HG03103 (cell line): ENCODE measurements around the gene DNM3.

Experiments used
- ATAC-seq: cut with Tn5 transposase; IDR thresholded peaks from one replicate; pipeline ENCODE4 v1.9.1; 2021; ENCODE audit warnings: low read depth; ENCODE audit not compliant: unreplicated experiment

Gene DNM3

DNA sequence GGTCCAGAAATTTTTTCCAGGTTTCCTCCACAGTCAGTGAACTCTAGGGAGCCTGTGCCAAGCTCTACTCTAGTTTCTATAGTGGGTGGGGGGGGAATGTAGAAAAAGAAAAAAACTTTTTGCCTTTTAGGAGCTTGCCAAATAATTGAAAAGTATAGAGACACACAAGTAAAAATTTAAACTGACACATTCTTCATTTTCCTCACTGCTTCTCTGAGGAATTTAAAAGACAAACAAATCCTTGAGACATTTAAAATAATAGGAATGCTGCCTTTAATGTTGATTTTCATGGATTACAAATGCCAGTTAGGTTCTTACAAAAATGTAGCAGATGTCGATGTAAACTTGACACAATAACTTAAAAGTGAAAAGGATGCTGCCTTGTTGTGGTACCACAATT is 241.9 kb downstream of the DNM3 start:
- ATAC-seq: no peak

DNA sequence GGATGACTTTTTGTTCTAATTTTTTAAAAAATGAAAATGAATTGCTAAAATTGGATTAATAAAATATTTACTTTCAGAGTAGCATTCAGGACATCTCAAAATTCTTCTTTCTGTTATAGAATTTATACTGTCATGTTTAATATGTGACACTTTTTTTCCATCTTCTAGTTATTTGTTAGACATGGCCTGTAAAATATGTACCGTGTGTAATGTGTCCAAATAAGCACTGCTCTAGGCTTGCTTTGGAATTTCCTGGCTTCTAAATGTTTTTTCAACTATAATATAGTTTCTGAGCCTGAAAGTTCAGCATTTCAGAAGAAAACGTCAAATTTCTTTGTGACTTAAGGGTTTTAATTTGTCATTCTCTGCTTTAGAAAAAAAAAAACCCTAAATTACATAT is 243.6 kb downstream of the DNM3 start:
- ATAC-seq: no peak

DNA sequence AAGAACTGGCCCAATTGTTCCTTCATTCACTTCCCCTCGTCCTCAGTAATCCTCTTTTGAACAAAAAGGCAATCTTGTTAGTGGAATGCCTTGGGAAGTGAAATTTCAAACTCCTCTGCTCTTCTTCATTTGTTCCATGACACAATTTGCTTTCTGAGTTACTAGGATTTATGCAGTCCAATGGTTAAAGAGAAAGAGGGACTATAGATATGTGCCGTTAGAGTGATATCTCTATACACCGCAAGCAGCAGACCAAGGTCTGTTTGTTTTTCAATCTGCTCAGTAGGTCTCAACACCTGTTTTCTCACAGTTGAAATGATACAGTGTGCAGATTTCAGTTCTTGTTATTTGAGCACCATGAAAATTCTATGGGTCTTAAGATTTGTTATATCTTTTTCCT is 244.0 kb downstream of the DNM3 start:
- ATAC-seq: no peak

DNA sequence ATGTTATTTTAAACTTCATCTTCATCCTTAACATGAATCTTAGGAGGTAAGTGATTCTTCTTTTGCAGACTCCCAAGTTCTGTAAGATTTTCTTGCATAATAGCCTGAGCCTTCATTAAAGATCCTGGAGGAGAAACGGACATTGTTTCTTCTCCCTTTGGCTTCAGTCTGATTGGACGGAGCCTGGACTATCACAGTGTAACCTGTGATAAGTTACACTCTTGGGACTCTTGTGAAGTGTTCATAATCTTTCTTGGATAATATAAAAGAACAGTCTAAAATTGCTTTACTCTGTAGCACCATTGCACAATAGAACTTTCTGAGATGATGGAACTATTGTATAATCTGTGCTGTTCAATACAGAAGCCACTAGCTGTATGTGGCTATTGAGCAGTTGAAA is 244.8 kb downstream of the DNM3 start:
- ATAC-seq: no peak

DNA sequence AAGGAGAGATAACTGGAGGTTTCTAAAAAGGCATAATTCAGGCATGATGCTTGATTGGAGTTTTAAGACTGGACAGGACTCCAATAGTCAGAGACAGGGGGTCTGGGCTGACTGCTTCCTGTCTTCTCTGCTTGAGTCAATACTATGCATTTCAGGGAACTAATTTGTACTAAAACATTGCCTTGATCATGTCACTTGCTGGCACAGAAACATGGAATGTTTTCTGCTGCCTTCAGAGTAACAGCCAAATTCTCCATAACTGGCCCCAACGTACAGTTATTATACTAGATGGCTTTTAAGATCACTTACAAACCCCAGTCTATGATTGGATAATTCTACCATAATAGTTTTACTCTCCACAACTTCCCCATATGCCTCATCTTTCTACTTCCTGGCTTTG is 247.0 kb downstream of the DNM3 start:
- ATAC-seq: no peak

DNA sequence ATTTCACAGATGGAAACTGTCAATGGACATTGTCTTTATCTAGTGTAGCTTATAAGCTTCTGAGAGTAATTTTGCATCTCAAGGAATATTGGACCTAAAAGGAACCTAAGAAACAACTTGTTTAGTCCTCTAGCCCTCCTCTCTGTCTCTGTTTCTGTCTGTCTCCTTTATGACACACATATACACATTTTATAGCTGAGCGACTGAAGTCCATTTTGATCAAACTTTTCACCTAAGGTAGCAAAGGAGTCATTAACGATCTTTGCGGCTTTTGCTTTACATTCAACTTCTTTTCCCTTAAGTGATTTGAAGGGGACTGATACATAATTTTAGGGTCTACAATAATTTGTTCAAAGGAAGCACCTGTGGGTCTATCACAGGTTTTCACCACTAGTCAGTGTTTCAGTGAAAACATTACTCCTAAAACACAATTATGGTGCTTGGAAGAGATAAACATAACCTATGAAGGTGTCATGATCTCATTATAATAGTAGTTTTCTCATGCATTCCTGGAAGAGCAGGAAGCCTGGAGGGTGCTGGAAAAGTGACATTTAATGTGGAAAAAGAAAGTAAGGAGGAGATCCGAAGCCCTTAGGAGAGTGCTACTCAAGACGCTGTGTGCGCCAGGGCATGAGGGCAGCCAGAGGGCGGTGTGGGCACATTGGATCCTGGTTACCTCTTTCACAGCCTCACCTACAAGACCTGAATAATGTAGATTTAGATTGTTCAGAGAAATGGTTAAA is 248.6 kb downstream of the DNM3 start:
- no peak for ATAC-seq

DNA sequence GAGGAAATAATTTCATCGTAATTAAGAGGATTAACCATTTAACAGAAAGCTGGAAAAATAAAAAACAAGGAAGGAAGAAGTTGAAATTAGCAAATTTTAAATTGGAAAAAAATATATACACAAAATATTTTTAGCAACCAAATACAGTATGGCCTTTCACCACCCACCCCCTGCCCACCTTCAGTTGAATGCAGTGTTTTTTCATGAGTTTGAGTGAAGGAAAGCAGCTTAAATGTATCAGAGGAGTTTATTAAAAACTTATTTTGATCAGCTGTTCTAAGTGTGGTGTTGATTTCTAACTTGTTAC is 249.2 kb downstream of the DNM3 start:
- ATAC-seq: no peak

DNA sequence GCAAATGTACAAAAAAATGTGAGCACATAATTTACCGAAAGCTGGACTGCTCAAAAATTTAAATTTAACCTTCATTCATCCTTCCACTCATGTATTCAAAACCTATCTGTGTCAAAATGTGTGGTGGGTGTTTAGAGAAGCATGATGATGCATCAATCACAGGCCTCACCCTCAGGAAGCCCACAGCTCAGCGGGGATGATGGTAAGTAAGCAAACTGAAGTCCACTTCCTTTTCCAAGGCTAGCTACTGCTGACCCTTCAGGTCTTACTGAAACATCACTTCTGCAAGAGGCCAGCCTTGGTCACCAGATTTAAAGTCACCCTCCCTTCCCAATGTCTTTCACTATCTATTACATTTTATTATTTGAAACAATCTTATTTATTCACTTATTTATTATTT is 254.5 kb downstream of the DNM3 start:
- ATAC-seq: no peak

DNA sequence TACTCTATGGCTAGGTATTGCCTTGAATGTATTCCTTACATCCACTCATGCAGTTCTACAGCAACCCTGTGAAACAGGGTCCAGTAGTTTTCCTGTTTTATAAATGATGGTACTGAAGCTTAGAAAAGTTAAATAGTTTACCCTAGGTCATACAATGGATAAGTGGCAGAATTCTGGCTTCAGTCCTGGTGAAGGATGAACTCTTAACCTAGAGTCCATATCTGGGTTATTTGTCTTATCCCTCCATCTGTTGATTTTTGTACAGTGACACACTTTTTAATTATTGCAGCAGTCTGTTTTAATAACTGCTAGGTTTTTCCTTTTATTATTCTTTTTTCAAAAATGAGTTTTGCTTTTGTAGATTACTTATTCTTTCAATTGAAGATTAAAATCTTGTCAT is 263.9 kb downstream of the DNM3 start:
- ATAC-seq: no peak

DNA sequence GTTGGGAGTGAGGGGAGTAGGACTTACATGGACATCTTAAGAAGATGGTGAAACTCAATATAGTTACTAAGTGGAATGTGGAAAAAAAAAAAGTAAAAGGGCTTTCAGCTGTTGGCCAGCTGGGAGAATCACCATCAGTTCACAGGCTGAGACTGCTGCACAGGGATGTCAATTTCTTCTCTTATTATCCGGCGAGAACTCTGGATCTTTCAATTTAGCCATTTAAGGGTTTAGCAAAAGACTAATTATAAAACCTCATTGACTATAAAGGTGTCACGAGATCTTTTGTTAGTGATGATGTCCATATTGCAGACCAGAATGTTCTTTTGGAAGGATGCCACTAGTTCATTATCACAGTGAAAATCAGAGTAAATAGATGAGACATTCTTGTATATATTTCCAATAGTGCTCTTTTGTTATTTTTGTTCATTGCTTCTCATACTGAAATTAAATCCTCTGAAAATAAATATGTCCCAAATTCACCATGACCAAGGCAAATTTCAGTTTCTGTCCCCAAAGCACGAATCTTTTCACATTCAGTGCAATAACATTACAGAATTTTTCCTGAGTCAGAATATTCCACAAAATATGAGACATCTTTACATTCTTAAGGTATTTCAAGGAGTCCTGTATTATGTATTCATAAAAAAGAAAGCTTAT is 266.1 kb downstream of the DNM3 start:
- ATAC-seq: no peak

DNA sequence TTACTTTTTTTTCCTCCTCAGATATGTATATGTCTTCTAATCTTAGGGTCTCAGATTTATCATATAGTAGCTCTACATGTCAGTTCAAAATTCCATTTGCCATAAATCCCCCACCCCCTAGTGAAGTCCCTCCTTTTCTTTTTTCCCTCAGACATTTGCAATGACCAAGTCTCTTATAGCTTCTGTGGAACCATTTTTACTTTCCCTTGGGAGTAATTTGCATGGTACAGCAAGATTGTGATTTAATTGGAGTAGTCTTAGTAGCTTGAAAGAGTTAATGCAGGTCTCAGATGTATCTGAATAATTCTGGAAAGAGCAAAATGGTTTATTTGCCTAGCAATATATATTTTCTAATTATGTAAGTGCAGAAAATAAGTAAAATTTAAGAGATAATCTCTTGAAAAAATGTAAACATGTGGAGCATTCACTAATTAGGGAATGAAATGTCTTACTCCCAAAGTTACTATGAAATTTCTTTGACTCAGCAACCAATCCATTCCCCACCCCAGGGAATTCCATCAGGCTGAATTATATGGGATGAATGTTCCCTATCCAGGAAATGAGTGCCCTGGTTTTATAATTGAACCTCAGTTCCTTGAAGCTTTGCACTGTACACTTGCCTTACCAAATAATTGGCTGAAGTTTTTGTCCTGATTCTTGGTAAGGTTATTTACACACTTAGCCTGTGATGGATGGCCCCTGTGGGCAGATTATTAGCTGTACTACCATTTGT is 267.0 kb downstream of the DNM3 start:
- no peak for ATAC-seq

DNA sequence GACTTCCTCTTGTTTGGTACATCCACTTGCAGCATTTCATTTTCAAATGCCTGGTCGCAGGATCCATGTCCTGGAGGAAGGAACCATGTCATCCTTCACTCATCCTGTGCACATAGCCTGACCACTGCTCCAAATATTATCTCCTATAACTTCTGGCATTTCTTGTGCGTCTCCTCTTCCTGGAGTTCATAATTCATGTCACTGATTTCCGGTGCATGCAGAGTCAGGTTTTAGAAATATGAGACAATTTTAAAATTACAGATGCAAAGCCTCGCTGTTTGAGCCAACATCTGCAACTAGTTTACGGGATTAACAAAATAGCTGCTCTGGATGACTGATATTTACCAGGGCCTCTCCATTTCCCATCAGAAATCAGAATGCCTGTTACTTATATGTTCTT is 268.1 kb downstream of the DNM3 start:
- no peak for ATAC-seq

DNA sequence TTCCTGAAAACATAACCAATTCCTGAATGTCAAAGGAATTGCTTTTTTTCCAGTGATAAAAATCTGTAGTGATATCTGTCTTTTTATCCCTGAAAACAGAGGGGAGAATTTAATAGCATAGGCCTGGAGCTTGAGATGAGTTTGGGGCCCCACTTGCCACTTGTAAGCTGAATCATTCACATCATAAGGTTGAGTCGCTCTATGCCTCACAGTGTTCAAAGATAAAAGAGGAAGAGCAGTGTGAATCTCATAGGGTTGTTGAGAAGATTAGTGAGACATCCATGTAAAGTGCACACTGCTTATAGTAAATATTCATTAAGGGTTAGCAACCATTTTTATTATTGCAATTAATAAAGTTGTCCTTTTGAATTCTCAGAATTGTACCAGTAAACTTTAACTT is 271.3 kb downstream of the DNM3 start:
- no peak for ATAC-seq

DNA sequence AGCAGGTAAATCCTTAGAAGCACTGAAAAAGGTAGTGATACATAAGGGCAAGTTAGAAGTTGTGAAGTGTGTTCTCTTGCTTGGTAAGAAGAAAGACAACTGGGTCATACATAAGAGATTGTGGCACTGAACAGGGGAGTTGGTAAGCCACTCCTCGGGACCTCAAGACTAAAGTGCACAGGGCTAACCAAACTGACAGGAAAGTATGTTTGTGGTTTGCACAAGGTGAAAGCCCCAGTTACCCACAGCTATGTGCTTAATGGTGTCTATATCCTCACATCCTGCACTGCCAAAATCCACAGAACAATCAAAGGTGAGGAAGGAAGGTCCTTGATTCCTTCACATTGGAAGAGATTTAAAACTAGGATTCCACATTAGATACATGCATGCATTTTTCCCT is 276.5 kb downstream of the DNM3 start:
- no peak for ATAC-seq

DNA sequence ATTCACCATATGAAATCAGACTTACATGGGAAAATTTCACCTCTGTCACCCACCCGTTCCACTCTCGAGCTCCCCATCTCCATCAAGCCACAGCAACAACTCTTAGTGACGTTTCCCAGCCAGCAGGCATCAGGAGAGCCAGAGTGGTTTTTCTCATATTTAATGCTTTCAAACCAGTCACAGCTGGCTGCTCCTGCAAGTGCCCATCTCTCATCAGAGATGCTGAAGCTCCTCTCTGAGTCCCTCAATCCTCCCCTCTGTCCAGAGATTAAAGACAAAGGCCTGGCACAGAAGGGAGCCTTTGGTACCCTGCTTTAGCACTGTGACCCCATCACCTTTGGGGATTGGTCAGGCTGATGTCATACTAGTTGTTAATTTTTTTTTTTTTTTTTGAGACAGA is 277.3 kb downstream of the DNM3 start:
- ATAC-seq: no peak

DNA sequence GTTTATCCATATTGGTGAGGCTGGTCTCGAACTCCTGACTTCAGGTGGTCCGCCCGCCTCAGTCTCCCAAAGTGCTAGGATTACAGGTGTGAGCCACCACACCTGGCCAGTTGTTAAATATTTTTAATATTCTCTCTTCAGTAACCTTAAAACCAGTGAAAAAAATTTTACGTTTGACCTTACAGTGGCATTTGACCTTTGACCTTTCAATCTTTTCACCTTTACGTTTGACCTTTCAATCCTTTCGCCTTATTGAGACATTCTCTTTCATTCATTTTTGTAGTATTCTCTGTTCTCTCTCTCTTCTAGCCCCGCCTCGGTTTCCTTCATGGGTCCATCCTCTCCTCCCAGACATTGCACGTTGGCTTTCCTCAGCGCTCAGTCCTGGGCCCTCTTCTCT is 277.9 kb downstream of the DNM3 start:
- no peak for ATAC-seq

DNA sequence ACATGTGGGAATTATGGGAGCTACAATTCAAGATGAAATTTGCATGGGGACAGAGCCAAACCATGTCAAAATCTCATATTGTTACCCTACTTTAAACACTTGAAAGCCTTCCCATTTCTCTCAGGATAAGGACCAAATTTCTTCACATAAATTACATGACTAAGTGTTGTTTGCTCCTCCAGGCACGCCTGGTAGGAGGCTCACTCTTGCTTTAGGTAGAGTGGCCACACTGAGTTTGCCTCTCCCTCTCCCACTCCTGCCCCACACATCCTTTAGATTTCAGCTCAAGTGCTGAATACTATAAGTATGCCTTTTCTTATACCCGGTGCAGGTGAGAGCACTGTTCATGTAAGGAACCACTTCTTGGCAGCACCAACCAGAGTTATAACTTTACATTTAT is 279.1 kb downstream of the DNM3 start:
- no peak for ATAC-seq

DNA sequence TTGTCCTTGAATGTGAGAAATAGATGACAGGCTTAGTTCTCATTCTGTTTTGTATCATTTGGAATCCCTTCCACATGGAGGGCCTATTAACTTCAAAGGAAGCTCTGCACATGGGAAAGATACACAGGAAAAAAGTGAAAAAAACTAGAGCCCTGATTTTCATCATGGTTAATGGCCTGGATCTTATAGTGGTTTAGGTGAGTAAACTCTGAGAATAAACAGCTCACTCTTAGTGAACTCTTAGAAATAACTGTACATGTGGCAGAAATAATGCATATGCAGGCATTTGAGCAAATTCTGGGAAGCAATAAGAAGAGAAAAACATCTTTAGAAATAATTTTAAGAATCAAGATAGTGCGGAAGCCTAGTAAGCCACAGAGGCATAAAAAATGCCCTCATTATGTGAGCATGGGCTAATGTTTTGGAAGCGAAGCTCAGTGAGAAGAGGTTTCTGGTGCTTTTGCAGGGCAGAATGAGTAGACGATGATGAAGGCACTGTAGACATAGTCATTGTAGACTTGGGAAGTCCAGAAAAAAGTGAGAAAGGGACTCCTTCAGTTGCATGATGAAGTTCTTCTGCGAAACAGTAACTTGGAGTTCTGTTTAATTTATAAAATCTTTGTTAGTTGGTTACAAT is 279.9 kb downstream of the DNM3 start:
- ATAC-seq: no peak

DNA sequence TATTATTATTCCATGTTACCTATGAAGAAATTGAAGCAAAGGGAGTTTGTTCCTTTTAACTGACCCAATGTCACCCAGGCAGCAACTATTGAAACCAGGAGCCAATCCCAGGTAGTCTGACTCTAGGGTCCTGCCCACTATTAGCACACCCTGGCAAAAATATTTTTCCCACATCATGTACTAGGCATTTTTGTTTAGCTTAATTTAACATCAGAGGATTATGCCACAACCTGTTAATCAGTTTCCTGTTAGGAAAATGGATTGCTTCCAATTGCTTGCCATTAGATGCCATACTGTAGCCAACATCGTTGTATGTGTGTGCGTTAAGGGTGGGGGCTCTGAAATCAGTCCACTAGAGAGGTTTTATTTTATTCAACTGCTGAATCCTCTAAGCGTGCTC is 281.1 kb downstream of the DNM3 start:
- ATAC-seq: no peak

DNA sequence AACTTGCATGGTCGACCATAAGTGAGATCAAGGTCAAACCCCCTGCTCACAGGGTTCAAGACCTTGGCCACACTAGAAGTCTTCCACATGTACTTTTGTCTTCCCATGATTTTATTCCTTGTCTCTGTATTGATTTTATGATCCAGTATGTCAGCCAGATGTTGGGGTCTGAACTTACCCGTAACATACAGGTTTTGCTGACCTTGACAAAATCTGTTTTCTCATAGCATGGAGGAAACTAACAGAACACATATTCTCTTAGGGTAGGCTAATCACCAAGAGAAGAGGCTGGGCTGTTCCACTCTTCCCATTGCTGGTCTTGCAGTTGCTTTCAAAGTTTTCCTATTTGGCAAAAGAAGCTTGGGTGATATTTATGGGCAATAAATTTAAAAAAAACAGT is 284.0 kb downstream of the DNM3 start:
- ATAC-seq: no peak

DNA sequence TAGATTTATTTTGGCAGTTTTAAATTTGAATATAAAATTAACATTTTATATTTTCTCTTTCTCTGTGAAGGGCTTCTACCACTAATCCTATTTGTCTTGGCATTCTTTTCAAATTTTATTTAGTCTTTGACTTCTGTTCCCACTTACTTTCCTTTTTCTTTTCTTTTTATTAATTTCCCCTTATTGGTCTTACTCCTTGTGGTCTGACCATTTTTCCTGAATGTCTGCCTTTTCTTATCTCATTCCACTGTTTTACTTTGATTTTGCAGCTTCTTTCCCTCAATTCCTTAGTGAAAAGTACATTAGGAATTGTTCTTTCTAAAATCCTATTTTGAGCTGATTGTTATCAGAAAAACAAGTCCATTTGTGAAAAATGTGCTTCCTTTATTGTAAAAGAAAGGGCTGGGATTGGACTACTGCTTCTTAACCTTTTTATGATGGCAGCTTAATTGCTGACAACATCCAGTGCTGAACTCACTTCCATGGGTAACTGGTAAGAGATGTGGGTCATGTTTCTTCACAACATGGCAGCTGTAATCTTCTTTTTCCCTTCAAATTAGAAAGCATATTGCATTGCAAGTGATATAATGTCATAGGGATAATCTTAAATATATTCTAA is 284.6 kb downstream of the DNM3 start:
- ATAC-seq: no peak
